Measurements from ENCODE around the gene ZMIZ1.

DNA sequence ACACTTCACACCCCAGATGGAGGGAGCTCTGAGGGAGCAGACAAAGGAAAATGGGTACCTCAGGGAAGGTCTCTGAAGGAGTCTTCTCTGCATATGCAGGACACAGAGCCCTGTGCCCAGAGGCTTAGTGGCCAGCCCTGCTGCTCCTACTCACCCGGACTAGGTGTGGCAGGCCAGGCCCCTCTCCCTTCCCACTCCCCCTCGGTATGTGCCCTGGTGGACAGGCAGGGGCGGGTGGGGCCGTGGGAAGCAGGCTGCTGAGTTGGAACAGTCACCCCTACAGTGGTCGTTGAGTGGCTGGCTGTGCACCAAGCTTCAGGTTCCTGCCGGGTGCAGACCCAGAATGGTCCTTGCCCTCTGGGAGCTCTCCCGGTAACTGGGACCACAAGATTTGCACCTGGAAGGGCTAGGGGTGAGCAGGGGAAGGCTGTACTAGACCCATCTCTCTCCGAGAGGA, 68.6 kb downstream of the ZMIZ1 start:
- TF ChIP-seq, protein P1, sequence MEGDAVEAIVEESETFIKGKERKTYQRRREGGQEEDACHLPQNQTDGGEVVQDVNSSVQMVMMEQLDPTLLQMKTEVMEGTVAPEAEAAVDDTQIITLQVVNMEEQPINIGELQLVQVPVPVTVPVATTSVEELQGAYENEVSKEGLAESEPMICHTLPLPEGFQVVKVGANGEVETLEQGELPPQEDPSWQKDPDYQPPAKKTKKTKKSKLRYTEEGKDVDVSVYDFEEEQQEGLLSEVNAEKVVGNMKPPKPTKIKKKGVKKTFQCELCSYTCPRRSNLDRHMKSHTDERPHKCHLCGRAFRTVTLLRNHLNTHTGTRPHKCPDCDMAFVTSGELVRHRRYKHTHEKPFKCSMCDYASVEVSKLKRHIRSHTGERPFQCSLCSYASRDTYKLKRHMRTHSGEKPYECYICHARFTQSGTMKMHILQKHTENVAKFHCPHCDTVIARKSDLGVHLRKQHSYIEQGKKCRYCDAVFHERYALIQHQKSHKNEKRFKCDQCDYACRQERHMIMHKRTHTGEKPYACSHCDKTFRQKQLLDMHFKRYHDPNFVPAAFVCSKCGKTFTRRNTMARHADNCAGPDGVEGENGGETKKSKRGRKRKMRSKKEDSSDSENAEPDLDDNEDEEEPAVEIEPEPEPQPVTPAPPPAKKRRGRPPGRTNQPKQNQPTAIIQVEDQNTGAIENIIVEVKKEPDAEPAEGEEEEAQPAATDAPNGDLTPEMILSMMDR (IDR thresholded peaks at IDR 0.05; ENCODE audit: poor library complexity, severe bottlenecking), result no peak
- TF ChIP-seq, protein P2, sequence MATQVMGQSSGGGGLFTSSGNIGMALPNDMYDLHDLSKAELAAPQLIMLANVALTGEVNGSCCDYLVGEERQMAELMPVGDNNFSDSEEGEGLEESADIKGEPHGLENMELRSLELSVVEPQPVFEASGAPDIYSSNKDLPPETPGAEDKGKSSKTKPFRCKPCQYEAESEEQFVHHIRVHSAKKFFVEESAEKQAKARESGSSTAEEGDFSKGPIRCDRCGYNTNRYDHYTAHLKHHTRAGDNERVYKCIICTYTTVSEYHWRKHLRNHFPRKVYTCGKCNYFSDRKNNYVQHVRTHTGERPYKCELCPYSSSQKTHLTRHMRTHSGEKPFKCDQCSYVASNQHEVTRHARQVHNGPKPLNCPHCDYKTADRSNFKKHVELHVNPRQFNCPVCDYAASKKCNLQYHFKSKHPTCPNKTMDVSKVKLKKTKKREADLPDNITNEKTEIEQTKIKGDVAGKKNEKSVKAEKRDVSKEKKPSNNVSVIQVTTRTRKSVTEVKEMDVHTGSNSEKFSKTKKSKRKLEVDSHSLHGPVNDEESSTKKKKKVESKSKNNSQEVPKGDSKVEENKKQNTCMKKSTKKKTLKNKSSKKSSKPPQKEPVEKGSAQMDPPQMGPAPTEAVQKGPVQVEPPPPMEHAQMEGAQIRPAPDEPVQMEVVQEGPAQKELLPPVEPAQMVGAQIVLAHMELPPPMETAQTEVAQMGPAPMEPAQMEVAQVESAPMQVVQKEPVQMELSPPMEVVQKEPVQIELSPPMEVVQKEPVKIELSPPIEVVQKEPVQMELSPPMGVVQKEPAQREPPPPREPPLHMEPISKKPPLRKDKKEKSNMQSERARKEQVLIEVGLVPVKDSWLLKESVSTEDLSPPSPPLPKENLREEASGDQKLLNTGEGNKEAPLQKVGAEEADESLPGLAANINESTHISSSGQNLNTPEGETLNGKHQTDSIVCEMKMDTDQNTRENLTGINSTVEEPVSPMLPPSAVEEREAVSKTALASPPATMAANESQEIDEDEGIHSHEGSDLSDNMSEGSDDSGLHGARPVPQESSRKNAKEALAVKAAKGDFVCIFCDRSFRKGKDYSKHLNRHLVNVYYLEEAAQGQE (IDR thresholded peaks at IDR 0.05; ENCODE audit: borderline replicate concordance), result no peak
- no peak for TF ChIP-seq EP300 (conservative IDR thresholded peaks at IDR 0.05; ENCODE audit: poor library complexity, severe bottlenecking)
- no peak for TF ChIP-seq POLR2AphosphoS5 (IDR thresholded peaks at IDR 0.05)
- TF ChIP-seq EZH2 (IDR thresholded peaks at IDR 0.05; ENCODE audit: borderline replicate concordance, insufficient read depth, low read length, poor library complexity, severe bottlenecking), result no peak
- TF ChIP-seq RAD21 (conservative IDR thresholded peaks at IDR 0.05), result no peak
- TF ChIP-seq MXI1 (conservative IDR thresholded peaks at IDR 0.05; ENCODE audit: poor library complexity, severe bottlenecking), result no peak
- no peak for TF ChIP-seq SMC3 (conservative IDR thresholded peaks at IDR 0.05; ENCODE audit: poor library complexity)
- TF ChIP-seq TAF1 (IDR thresholded peaks at IDR 0.05; ENCODE audit: low read depth), result no peak
